ENCODE measurements around the gene RBPJL.

DNA sequence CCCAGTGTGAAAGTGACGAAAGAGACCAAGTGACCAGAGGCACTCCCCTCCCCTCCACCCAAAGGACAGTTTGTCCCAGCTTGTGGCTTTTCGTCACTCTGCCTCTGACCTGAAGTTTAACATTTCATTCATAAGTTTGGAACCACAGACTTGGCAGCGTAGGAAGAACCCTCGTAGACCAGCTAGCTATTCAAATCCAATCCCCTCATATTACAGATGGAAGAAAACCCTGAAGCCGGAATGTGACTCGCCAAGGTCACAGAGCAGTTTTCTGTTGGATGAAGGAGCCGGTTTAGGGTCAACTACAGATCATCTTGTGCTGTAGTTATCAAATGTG is 52.4 kb downstream of the RBPJL start:
- TF ChIP-seq, protein P1, sequence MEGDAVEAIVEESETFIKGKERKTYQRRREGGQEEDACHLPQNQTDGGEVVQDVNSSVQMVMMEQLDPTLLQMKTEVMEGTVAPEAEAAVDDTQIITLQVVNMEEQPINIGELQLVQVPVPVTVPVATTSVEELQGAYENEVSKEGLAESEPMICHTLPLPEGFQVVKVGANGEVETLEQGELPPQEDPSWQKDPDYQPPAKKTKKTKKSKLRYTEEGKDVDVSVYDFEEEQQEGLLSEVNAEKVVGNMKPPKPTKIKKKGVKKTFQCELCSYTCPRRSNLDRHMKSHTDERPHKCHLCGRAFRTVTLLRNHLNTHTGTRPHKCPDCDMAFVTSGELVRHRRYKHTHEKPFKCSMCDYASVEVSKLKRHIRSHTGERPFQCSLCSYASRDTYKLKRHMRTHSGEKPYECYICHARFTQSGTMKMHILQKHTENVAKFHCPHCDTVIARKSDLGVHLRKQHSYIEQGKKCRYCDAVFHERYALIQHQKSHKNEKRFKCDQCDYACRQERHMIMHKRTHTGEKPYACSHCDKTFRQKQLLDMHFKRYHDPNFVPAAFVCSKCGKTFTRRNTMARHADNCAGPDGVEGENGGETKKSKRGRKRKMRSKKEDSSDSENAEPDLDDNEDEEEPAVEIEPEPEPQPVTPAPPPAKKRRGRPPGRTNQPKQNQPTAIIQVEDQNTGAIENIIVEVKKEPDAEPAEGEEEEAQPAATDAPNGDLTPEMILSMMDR (conservative IDR thresholded peaks at IDR 0.05; ENCODE audit: low read depth, low read length), result no peak
- no peak for TF ChIP-seq EZH2 (IDR thresholded peaks at IDR 0.05; ENCODE audit: borderline replicate concordance, low read depth, low read length, poor library complexity, severe bottlenecking)

Measured in A673 (cell line).